ENCODE results near the gene FOXD4L3.
"Not testable (repeated sequence)": the region's sequence is repeated elsewhere in the genome, so short reads cannot be mapped to it uniquely, and the experiment has no call there.

Gene FOXD4L3

DNA sequence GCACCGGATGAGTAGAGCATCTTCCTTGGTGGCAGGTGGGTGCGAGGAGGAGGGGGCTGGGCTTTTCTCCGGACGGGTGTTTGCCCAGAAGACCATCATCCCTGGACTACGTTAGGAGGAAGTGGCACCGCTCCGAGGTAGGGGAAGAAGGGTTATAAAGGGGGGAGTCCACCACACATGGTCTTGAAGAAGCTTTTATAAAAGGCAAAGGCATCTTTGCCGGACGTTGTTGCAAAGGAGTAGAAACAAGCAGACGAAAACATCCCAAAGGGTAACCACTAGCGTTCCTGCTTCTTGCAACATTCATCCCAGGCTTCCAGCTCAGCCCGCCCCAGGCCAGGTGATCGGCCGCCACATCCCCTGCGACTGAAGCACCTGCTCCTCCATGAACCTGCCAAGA is at the start of gene FOXD4L3:
Gene FOXD4L3 (plus strand): TSS at position 301 of the 400 bp plus-strand sequence. CDS start 85 bp downstream, at position 386.
- DNase-seq (ENCODE audit: low spot score): not testable (repeated sequence)

DNA sequence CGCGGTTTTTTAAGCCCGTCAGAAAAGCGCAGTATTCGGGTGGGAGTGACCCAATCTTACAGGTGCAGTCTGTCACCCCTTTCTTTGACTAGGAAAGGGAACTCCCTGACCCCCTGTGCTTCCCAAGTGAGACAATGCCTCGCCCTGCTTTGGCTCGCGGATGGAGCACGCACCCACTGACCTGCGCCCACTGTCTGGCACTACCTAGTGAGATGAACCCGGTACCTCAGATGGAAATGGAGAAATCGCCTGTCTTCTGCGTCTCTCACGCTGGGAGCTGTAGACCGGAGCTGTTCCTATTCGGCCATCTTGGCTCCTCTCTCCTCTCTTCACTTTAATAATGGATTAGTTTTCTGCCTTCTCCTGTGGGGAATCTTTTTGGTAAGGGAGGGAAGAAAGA is 21.6 kb upstream of the FOXD4L3 start:
- DNase-seq (ENCODE audit: low spot score): not testable (repeated sequence)

DNA sequence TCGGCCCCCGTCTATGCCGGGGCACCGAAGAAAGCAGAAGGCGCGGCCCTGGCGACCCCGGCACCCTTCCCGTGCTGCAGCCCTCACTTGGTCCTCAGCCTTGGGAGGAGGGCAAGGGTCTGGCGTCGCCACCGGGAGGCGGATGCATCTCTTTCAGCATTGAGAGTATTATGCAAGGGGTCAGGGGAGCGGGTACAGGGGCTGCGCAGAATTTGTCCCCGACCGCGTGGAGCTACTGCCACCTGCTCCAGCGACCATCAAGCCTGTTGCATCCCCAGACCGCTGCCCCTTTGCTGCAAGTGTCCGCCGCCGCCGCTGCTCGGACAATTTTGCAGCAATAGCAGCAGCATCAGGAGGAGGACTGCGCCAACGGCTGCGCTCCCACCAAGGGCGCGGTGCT is 1.1 kb downstream of the FOXD4L3 start:
- DNase-seq (ENCODE audit: low spot score): not testable (repeated sequence)

DNA sequence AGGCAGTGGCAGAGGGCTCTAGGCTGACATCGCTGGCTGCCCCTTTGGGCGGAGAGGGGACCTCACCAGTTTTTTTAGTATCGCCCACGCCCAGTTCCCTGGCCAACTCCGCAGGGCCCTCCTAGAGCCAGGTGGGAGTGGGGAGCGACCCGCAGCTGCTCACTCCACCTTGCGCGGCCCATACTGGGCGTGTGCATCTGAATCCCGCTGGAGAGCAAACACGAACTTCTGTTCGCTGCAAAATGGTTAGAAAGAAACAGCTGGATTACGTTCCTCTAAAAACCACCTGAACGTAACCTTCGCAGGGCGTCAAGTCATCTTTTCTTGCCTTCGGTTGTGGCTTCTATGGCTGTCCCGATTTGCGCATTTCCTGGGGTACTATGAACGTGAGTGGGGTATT is 1.5 kb downstream of the FOXD4L3 start:
- not testable (repeated sequence) for DNase-seq (ENCODE audit: low spot score)

DNA sequence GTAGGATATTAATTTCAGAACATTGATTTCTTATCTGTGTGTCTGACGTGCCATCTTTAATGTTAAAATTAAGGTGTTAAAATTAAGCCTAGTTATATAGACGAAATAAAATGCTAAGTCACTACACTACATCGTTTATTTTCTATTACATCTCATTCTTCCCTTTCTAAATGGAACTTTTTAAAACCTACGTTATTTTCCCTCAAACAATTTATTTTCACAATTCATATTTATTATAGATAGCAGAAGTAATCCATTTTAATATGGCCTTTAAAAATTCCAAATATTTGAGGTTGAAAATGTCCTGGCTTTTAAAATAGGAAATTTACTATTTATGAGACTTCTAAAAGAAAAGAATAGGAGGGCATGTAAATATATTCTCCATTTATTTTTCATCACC is 2.1 kb downstream of the FOXD4L3 start:
- DNase-seq (ENCODE audit: low spot score): not testable (repeated sequence)

DNA sequence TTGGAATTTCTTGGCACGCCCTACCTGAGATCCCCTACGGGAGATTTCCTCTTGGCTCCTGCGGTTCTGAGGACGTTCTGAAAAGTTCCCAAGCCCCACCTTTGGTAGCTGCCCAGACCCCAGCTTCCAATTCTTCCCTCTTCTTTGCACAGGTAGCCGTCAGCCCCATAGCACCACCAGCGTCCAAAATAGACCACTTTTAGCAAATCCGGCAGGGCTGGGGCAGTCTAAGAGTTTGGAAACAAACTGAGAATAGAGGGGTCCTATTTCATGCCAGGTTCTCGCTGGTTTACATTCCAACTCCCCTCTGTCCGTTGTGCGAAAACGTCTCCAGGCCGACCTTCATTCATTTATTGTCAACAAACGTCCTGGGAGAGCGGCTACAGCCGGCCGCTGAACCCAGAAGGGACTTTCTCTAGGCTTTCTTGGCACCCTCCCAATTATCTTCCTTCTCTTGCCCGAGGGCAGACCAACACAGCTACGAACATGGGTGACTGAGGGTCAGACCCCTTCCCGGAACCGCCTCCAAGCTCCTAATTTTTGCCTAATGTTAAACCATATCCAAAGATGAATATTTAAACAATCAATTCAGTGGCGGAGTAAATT is 3.1 kb downstream of the FOXD4L3 start:
- DNase-seq (ENCODE audit: low spot score): not testable (repeated sequence)

DNA sequence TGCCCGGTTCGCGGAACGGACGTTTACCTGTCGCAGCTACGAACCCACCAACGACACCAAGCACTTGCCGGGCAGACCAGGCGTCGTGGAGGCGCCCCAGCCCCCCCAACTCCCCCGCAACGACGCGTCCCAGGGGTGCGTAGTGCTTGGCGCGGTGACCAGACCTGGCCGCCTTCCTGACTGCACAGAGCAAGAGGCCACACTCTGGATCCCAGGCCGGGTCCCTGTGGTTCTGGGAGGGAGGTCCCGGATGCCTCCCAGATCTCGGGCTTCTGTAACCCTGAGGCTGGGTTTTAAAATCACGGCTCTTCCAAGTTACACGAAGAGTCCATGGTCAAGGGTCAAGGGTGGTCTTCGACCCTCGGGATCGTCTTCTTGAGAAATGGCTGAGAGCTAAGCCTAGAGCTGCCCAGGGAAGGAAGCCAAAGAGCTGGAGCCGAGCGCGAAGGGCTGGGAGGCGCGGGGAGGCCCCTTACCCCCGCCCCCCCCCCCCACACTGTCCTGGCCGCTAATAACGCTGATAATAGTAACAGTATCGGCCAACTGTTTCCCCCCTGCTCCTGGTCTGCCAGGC is 3.8 kb downstream of the FOXD4L3 start:
- not testable (repeated sequence) for DNase-seq (ENCODE audit: low spot score)

DNA sequence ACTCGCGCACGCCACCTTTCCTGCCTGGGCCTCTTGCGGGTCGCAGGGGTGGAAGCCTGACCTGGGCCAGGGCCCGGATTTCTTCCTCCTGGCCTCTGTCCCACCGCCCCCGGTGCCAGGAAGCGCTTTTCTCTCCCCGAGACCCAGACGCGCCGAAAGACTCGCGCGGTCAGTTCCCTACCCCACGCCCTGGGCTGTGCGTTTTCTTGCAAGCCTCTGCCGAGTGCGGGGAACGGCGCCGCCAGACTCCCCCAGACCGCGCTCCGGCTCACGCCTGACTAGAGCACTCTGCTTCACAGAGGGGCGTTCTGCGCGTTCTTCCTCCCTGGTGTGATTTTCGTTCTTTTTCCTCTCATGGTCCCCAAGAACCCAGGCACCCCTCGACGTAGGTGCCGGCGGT is 4.5 kb downstream of the FOXD4L3 start:
- DNase-seq (ENCODE audit: low spot score): not testable (repeated sequence)

DNA sequence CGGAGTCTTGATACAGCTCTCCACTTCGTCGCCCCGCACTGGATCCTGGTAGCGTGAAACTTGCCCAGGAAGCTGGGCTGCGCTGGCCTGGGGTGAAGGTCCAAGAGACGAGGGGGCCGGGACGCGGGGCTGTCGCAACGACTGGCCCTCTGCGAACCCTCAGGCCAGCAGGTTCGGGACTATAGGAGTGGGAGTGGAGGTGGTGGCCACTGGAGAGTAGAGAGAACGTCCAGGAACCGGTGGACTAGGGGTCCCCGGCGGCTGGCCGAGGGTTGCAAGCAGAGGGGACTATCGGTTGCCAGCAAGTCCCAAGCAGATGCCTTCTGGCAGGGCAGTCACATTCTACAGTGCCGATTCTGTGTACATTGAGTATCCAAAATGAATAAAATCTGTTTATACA is 5.0 kb downstream of the FOXD4L3 start:
- DNase-seq (ENCODE audit: low spot score): not testable (repeated sequence)

DNA sequence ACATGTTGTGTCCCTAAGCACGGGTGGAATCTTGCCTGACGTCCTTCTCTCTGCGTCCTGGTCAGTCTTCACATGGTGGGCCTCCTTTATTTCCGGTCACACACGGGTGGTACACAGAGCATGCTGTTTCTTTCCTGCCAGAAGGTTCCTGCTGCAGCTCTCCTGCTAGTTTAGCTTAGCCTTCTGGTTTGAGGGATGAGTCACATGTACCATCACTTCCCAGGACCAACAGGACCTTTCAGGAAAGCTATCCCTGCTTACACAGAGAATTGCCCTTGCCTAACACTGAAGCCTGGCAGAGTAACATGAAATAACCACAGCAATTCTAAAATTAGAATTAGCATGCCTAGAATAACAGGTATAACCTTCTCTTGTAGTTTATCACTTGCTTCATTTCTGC is 8.5 kb downstream of the FOXD4L3 start:
- DNase-seq (ENCODE audit: low spot score): not testable (repeated sequence)

DNA sequence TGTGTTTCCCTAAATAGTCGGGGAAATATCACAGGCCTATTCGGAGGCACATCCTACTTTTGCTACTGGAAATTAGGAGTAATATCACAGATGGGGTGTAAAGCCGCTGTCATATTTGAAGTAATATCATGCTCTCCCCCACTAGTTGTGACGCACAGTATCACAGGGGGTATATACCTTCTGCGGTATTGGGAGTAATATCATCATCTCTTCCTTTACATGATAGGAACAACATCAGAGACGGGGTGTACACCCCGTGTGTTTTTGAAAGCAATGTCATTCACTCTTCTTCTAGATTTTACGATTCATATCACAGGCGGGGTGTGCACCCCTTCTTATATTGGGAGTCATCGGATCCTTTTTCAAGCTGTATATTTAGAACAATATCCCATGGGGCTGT is 15.5 kb downstream of the FOXD4L3 start:
- not testable (repeated sequence) for DNase-seq (ENCODE audit: low spot score)

DNA sequence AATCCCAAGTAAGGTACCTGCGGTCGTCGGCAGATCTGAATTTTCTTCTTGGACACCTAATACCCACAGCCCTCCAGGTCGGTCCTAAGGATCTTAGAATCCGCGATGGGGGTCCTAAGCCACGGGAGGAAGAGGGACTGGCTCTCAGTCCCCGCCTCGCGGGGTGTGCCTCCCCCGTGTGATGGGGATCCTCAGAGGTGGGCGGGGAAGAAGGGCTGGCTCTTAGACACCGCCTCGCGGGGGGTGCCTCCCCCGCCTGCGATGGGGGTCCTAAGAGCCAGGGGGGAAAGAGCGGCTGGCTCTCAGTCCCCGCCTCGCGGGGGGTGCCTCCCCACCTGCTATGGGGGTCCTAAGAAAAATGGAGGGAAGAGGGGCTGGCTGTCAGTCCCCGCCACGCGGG is 21.1 kb downstream of the FOXD4L3 start:
- not testable (repeated sequence) for DNase-seq (ENCODE audit: low spot score)

DNA sequence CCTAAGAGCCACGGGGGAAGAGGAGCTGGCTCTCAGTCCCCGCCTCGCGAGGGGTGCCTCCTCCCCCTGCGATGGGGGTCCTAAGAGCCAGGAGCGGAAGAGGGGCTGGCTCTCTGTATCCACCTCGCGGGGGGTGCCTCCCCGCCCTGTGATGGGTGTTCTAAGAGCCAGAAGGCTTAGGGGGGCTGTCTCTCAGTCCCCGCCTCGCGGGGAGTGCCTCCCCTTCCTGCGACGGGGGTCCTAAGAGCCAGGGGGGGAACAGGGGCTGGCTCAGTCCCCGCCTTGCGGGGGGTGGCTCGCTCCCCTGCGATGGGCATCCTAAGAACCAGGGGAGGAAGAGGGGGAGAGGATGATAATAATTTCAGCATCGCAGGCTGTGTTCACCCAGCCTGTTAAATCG is 21.9 kb downstream of the FOXD4L3 start:
- DNase-seq (ENCODE audit: low spot score): not testable (repeated sequence)

DNA sequence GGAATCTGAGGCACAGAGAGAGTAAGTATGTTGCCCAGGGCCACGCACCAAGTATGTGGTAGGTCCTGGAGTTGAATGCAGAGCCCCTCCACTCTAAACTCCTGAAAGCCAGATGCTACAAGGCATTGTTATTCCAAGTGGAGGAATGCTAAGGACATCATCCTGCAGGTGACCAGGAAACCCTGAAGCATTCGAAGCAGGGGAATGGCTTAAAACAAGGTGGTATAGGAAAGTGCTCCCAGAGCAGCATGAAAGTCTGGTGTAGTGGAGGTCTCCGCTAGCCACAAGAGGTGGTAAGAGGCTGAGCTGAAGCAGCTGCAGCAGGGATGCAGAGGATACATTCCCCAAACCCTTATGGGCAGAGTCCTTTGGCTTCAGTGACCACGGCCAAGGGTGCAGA is 26.4 kb downstream of the FOXD4L3 start:
- DNase-seq (ENCODE audit: low spot score): not testable (repeated sequence)

DNA sequence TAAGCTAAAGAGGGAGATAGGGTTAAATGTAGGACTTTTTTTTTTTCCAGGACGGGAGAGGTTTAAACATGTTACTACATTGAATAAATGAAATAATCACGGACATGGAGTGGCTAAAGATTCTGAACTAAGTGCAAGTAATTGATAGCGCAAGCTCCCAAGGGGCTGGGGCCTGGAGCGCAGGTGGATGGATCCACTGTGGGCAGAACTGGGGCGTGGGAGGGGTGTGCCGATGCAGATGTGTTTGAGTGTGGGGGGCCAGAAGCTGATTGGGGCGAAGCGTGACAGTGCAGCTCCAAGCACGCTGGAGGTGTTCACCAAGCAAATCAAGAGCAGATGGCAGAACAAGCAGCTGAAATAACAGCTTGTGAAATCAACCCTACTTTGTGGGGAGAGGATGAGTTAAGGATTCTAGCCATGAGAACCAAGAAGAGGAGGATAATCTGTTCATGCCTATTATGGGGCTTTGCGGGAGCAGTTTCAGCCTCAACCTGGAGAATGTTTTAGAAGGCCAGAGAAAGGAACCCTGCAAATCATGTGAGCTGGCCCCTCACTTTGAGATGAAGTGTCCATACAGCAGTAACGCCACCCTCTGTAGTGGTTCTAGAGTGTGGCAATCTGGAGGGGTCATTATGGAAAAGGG is 28.0 kb downstream of the FOXD4L3 start:
- not testable (repeated sequence) for DNase-seq (ENCODE audit: low spot score)

DNA sequence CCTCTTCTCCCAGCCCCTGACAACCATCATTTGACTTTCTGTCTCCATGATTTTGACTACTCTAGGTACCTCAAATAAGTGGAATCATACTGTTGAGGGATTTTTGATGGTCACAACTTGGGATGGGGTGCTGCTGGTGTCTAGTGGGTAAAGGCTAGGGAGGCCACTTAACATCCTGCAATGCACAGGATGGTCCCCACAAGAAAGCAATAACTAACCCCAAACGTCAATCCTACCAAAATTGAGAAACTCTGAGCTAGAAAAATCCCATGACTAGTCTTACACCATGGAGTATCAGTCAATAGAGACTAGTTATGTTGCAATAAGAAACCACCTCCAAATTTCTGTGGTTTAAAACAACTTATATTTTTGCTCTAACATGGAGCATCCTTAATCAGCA is 29.5 kb downstream of the FOXD4L3 start:
- not testable (repeated sequence) for DNase-seq (ENCODE audit: low spot score)

DNA sequence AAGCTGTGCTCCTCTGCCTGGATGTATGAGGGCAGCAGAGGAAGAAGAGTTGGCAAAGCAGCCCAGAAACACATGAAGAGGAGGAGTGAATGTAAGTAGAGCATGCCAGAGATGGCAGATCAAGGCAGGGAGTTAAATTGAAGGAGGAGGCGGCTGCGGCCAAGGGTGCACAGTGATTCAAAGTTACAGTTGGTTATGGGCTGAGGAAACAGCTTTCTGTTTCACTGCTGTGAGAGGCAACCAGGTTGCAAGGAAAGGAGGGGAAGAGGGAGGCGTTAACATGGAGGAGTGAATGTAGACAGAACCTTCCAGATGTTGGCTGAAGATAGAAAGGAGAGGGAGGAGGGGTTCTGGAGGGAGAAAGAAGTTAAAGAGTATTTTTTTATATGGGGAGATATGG is 33.3 kb downstream of the FOXD4L3 start:
- DNase-seq (ENCODE audit: low spot score): not testable (repeated sequence)

DNA sequence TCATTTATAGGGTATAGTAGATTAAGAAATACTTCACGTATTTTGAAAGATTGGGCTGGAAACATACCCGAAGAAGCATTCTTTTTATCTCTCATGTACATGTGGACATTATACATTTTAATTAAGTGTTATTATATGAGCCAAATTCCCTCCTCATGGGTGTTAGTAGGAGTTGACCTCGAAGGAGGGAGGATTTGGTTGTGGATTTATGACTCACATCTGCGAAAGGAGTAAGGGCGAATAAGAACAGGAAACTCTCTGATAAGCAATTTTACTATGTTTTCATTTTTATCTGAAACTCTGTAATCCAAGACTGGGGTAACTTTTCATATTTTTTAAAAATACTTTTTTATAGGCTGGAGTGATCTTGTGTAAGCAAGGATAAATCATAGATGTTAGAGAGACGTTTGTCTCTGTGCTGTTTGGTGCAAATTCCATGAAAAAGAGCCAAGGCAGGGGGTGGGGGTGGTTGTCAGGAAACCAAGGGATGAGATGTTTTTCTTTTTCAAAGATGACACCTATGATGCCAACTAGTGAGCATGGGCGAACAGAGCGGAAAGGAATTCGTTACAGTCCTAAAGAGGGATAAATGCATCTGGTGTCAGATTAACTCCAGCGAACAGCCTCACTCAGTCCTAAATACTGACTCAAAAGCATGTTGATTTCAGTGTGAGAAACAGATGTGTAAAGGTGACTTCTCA is 34.1 kb downstream of the FOXD4L3 start:
- not testable (repeated sequence) for DNase-seq (ENCODE audit: low spot score)

DNA sequence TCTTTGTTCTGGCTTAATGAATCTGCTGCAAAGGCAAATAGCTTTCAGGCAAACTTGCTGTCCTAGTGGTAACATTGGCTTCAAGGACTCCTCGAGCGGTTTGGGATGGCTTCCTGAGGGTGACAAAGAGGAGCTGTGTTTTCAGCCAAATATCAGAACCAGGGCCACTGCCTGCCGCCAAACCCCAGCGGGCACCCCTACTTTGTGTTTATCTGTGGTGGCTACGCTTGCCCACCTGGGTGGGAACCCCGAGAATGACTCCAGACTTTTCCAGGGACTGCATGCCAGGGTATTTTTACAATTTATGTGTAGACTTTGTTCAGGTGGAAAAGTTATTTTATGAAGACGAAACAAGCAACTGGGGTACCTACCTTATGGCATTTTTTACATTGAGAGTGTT is 35.3 kb downstream of the FOXD4L3 start:
- not testable (repeated sequence) for DNase-seq (ENCODE audit: low spot score)

DNA sequence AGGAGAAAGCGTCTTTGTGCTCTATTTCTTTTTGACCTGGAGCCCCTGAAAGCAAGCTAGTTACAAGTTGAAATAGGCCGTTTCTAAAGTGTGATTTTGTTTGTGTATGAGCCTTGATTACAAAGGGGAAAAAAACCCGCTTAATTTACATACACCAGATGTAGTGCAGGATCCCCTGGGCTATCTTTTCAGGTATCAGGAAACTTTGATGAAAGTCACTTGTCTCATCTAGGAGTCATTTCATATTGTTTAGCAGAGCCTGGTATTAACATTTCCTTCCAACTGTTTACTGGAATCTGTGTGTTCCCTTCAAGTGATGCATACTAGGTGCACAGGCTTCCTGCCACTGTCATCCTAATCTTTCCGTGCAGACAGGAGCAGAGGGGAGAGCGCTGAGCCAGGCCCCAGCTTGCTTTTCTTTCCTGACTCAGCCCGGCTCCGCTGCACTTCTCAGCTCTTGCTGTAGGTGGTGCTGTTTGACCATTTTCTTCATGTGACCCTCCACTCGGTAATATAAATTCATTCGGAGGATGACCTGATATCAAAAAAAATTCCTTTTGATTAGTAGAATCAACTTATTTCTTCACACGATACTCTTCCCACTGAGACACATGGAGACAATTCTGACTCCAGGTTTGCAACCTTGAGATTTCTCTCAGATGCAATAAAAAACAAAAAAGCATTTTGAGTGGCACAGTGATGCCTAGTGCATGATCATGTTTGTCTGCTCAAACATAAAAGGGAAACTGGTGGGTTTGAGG is 39.8 kb downstream of the FOXD4L3 start:
- not testable (repeated sequence) for DNase-seq (ENCODE audit: low spot score)

DNA sequence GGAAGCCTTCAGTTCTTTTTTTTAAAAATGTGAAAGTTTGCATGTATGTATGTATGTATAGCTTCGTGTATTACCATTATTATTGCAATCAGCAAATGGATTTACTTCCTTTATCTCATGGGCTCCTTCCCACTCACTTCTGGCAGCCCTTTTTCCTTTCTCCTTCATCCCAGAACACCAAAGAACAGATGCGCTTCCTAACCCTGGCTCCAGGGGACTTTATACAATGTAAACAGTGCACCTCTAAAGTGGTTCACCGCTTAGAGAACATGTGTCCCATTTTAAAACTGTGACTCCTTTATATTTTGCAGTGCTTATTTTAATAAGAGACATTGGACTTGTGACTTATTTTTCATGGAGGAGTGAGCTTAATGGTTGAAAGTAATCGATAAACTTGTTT is 40.6 kb downstream of the FOXD4L3 start:
- not testable (repeated sequence) for DNase-seq (ENCODE audit: low spot score)

DNA sequence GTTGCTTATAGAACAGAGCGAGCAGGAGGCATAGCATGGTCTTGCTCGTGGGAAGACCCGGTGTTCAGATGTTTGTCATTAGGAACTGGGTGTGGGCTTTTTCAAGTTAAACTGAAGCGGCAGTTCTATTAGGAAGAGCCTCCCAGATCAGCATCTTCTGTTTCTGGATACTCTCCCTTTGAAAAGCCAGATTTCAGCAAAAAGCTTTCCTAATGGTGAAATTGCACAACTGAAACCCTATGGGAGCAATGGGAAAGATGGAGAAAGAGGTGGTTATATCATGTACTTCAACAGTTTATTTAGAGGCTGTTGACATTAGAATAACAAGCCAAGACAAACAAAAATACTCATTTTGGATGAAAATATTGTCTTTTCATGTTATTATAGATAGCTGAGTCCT is 41.3 kb downstream of the FOXD4L3 start:
- not testable (repeated sequence) for DNase-seq (ENCODE audit: low spot score)
